NCI-H128 (cell line): Measurements from ENCODE around the gene DCPS.

Experiments
- DNase-seq: peaks from one replicate; lab custom pipeline; 2025; ENCODE audit not compliant: unreplicated experiment; lab: John Stamatoyannopoulos, UW

Gene DCPS

GRCh38 chr11:126328001-126328390, 24.1 kb downstream of the DCPS start:
- no peak for DNase-seq

GRCh38 chr11:126328444-126328843, 24.6 kb downstream of the DCPS start:
- DNase-seq, result no peak

GRCh38 chr11:126328938-126329643, 25.2 kb downstream of the DCPS start:
- DNase-seq, result no peak

GRCh38 chr11:126329644-126330211, 25.9 kb downstream of the DCPS start:
- DNase-seq, result no peak

GRCh38 chr11:126331286-126331685, 27.4 kb downstream of the DCPS start:
- no peak for DNase-seq

- no peak for DNase-seq
These were observed 28.4 kb downstream of the DCPS start for GRCh38 chr11:126332221-126332711.

- no peak for DNase-seq
These were observed 29.3 kb downstream of the DCPS start for GRCh38 chr11:126333142-126333541.

GRCh38 chr11:126334659-126335462, 31.0 kb downstream of the DCPS start:
- no peak for DNase-seq

GRCh38 chr11:126335463-126335760, 31.6 kb downstream of the DCPS start:
- DNase-seq, result no peak

GRCh38 chr11:126336138-126336541, 32.3 kb downstream of the DCPS start:
- no peak for DNase-seq

GRCh38 chr11:126336671-126337101, 32.8 kb downstream of the DCPS start:
- DNase-seq, result no peak

- no peak for DNase-seq
These were observed 33.2 kb downstream of the DCPS start for GRCh38 chr11:126337126-126337473.

- DNase-seq, result no peak
These were observed 33.8 kb downstream of the DCPS start for GRCh38 chr11:126337474-126338241.

GRCh38 chr11:126338346-126339055, 34.6 kb downstream of the DCPS start:
- DNase-seq, result no peak

- no peak for DNase-seq
These were observed 35.4 kb downstream of the DCPS start for GRCh38 chr11:126339073-126339862.

GRCh38 chr11:126339863-126340434, 36.1 kb downstream of the DCPS start:
- no peak for DNase-seq

- no peak for DNase-seq
These were observed 37.2 kb downstream of the DCPS start for GRCh38 chr11:126340960-126341606.

GRCh38 chr11:126341760-126342161, 37.9 kb downstream of the DCPS start:
- no peak for DNase-seq

GRCh38 chr11:126343051-126343450, 39.2 kb downstream of the DCPS start:
- DNase-seq, result no peak
